Lung (tissue), 12 donors: ENCODE measurements around the gene SLC29A2. TPM values are rescaled to one million over a fixed set of nuclear protein-coding genes. Genes with fewer than 3 reads are reported as not detected.
"Not testable (repeated sequence)": the region's sequence is repeated elsewhere in the genome, so short reads cannot be mapped to it uniquely, and the experiment has no call there.

Experiments
- ATAC-seq: fragments of 200-7000 bp; cut with Tn5 transposase; one replicate; pipeline ENCODE4 v1.9.1; 2020; ENCODE audit warnings: moderate number of reproducible peaks; ENCODE audit not compliant: insufficient read depth, low FRiP score
- DNase-seq, 3 donors: peaks; one replicate each; pipeline ENCODE4 v3.0.0-alpha.2; 2013 to 2017
- H3K27ac ChIP-seq, 2 donors: one replicate each; pipeline ENCODE4 v1.5.1; 2013; ENCODE audit warnings: mild to moderate bottlenecking in 2 of 2, moderate library complexity in 2 of 2, control low read depth in 1 of 2, inconsistent platforms in 1 of 2, low read depth in 1 of 2, low read length in 1 of 2
- H3K27me3 ChIP-seq, 3 donors: one replicate each; pipeline ENCODE4 v1.5.1; 2013; ENCODE audit warnings: low read length in 2 of 3; ENCODE audit not compliant: control insufficient read depth in 3 of 3, insufficient read depth in 3 of 3
- H3K36me3 ChIP-seq, 4 donors: one replicate each; pipeline ENCODE4 v1.5.1; 2013; ENCODE audit warnings: low read length in 4 of 4, mild to moderate bottlenecking in 1 of 4, moderate library complexity in 1 of 4; ENCODE audit not compliant: control insufficient read depth in 4 of 4, insufficient read depth in 4 of 4
- H3K4me1 ChIP-seq, 5 donors: one replicate each; pipeline ENCODE4 v1.5.1; 2013; ENCODE audit warnings: low read length in 5 of 5, mild to moderate bottlenecking in 2 of 5, moderate library complexity in 1 of 5; ENCODE audit not compliant: control insufficient read depth in 5 of 5, insufficient read depth in 5 of 5
- H3K4me3 ChIP-seq: one replicate; pipeline ENCODE4 v1.5.1; 2013; ENCODE audit warnings: mild to moderate bottlenecking, control low read depth, moderate library complexity
- H3K9ac ChIP-seq, 2 donors: one replicate each; pipeline ENCODE4 v1.5.1; 2013; ENCODE audit warnings: low read length in 2 of 2, control low read depth in 1 of 2; ENCODE audit not compliant: insufficient read depth in 1 of 2
- H3K9me3 ChIP-seq, 4 donors: one replicate each; pipeline ENCODE4 v1.5.1; 2013; ENCODE audit warnings: low read length in 3 of 4, mild to moderate bottlenecking in 1 of 4, moderate library complexity in 1 of 4; ENCODE audit not compliant: control insufficient read depth in 4 of 4, insufficient read depth in 3 of 4
- WGBS, 2 donors: extraction: QIAGEN DNeasy Blood & Tissue Kit; methylation state at CpG; one replicate each; pipeline ENCODE4 v1.1.7; 2013; 5-methylcytosine and 5-hydroxymethylcytosine counted together
- polyA plus RNA-seq, 2 donors: library from polyadenylated mRNA; stranded (reverse); fragments of 200-250 nt; gene quantifications; one replicate each; pipeline ENCODE4 v1.2.1, GENCODE V29; 2013
- total RNA-seq, 2 donors: library from RNA; depleted of rRNA in 1 of 2; stranded (reverse); fragments of >200 nt in 1 of 2; gene quantifications; one replicate each; pipeline ENCODE4 v1.2.1, GENCODE V29; 2014 to 2021
- TF ChIP-seq, protein P1 (sequence below): IDR thresholded peaks from 2 replicates; pipeline ENCODE4 v1.5.1; 2012; ENCODE audit warnings: mild to moderate bottlenecking; ENCODE audit errors: control extremely low read depth, extremely low read depth
- donor health status: control.
- donor health status: control.
- donor health status: Bipolar disorder and iron deficiency.
- donor health status: healthy.
- donor health status: DM: yes; HTN: yes; CAD: no.

Gene SLC29A2
- total and polyA plus RNA-seq, 4 donors: 6.5 to 19.4 (median 13.7) TPM

DNA sequence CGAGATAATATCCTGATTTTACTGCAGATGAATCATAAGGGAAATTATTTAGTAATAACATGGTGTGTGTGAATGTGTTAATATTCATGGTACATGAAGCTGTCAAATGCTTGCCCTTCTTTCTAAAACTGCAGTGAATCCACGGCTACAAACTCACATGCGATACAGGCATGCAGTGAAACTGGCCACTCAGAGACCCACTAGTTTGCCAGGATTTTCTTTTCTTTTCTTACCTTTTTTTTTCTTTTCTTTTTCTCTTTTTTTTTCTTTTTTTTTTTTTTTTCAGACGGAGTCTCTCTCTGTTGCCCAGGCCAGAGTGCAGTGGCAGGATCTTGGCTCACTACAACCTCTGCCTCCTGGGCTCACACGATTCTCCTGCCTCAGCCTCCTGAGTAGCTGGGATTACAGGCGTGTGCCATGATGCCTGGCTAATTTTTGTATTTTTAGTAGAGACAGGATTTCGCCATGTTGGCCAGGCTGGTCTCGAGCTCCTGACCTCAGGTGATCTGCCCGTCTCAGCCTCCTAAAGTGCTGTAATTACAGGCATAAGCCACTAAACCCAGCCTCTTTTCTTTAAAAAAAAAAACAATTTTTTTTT is 2.2 kb upstream of the SLC29A2 start:
- H3K9ac ChIP-seq, ATAC-seq, H3K36me3 ChIP-seq, H3K4me3 ChIP-seq, DNase-seq, H3K9me3 ChIP-seq: not testable (repeated sequence)
- Histone ChIP-seq H3K27me3 (peaks cover 0 to 28% (median 21%) of the 10 kb centered on the region in 3 donors), H3K4me1 (peaks cover 0 to 10% (median 3%) of the 10 kb centered on the region in 5 donors), H3K27ac (peak overlapping the region in 1 of 2 donors; percentile 80)
- 85 to 89% methylated on average over 9 of the region's 9 CpGs for WGBS, 2 donors

DNA sequence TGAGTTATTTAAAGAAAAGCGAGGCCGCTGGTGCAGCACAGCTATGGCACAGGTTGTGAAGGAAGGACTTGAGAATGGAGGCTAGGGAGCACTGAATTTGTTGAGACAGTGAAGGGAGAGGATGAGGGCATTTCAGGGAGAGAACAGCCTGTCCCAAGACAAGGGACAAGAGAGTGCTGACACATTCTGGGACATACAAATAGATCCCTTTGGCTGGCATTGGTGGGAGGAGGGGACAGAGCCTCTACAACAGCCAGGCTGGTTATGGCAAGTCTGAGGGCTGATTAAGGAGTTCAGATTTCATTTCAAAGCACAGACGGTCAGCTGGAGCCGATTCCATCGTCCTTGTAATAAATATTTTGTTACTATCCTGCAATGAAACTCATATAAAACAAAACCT is 1.7 kb upstream of the SLC29A2 start:
- DNase-seq: no peak
- peaks cover 0 to 28% (median 21%) of the 10 kb centered on the region in 3 donors for H3K27me3 ChIP-seq
- TF ChIP-seq, protein P1, sequence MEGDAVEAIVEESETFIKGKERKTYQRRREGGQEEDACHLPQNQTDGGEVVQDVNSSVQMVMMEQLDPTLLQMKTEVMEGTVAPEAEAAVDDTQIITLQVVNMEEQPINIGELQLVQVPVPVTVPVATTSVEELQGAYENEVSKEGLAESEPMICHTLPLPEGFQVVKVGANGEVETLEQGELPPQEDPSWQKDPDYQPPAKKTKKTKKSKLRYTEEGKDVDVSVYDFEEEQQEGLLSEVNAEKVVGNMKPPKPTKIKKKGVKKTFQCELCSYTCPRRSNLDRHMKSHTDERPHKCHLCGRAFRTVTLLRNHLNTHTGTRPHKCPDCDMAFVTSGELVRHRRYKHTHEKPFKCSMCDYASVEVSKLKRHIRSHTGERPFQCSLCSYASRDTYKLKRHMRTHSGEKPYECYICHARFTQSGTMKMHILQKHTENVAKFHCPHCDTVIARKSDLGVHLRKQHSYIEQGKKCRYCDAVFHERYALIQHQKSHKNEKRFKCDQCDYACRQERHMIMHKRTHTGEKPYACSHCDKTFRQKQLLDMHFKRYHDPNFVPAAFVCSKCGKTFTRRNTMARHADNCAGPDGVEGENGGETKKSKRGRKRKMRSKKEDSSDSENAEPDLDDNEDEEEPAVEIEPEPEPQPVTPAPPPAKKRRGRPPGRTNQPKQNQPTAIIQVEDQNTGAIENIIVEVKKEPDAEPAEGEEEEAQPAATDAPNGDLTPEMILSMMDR: no peak
- no peaks in the 10 kb centered on the region for H3K36me3 ChIP-seq
- ATAC-seq: no peak
- H3K4me1 ChIP-seq: peaks cover 0 to 10% (median 3%) of the 10 kb centered on the region in 5 donors
- WGBS, 2 donors: 73 to 84% methylated on average over 5 of the region's 5 CpGs
- no peak overlapping the region for H3K9ac ChIP-seq
- H3K9me3 ChIP-seq: no peaks in the 10 kb centered on the region
- H3K27ac ChIP-seq: peak overlapping the region in 1 of 2 donors; percentile 80
- no peak overlapping the region for H3K4me3 ChIP-seq

DNA sequence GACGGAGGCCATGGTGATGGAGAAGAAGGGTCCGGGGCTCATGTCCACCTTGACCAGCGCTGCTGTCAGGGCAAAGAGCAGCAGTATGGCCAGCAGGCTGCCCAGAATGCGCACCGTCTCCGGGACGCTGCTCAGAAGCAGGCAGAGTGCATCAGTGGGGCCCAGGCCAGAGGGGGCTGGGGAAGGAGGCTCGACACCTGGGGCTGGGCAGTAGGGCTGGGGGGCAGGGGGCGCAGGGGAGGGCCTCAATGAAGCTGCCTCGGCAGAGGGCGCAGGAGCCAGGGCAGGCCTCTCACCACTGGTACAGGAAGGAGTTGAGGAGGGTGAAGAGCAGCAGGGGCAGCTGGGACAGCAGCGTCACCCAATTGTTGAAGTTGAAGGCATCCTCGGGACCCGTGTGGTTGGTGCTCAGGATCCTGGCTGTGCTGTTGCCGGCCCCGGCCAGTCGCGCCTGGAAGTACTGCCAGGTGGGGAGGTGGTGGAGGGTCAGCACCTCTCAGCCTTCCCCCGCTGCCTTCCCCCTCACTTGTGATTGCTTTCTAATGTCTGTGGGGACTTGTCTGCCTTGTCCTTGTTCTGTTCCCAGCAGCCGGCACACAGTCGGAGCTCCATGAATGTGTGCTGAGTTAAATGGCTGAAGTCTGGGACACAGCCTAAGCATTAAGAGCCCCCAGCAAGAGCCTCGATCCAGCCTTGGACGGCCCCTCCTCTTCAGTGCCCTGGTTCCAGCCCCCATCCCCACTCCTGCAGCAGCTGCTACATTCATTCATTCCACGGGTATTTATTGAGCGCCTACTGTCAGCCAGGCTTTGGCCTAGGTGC is 2.3 kb downstream of the SLC29A2 start:
- peaks cover 0 to 28% (median 21%) of the 10 kb centered on the region in 3 donors for H3K27me3 ChIP-seq
- H3K27ac ChIP-seq: no peak overlapping the region
- no peak overlapping the region for H3K9ac ChIP-seq
- H3K36me3 ChIP-seq: no peaks in the 10 kb centered on the region
- TF ChIP-seq, protein P1: no peak
- peaks cover 0 to 10% (median 3%) of the 10 kb centered on the region in 5 donors for H3K4me1 ChIP-seq
- H3K4me3 ChIP-seq: no peak overlapping the region
- H3K9me3 ChIP-seq: no peaks in the 10 kb centered on the region
- no peak for DNase-seq
- 88 to 90% methylated on average over 25 of the region's 25 CpGs for WGBS, 2 donors
- ATAC-seq: no peak

DNA sequence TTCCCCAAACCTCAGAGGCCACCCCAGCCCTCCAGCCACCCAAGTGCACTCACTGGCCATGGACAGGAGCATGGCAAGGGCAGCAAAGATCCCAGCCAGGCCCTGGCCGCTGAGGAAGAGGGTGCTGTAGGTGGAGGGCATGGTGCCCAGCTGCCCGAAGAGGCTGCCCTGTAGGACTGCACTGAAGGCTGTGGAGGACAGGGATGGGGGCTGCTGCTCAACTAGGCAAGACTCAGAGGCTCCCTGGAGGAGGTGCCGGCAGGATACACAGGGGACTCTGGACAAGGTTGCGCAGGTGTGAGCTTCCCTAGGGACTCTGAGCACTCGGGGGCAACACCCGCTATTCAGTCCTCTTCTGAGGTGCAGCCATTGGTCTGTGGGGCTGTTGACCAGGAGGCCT is 3.1 kb downstream of the SLC29A2 start:
- TF ChIP-seq, protein P1: no peak
- Histone ChIP-seq H3K36me3 (no peaks in the 10 kb centered on the region), H3K4me1 (peaks cover 0 to 10% (median 3%) of the 10 kb centered on the region in 5 donors), H3K9me3 (no peaks in the 10 kb centered on the region), H3K27me3 (peaks cover 0 to 25% (median 18%) of the 10 kb centered on the region in 3 donors), H3K9ac (no peak overlapping the region), H3K27ac (no peak overlapping the region), H3K4me3 (no peak overlapping the region)
- ATAC-seq (no peak), DNase-seq (no peak)
- WGBS, 2 donors: 92 to 93% methylated on average over 6 of the region's 6 CpGs
